Fibroblast of mammary gland (primary cell): Measurements from ENCODE around the gene UBE2G2.

Experiments
- DNase-seq: peaks from one replicate; pipeline ENCODE4 v3.0.0-alpha.2; 2010; ENCODE audit warnings: low read depth
- H3K4me3 ChIP-seq: 2 replicates; pipeline ENCODE4 v1.5.1; 2011; ENCODE audit warnings: low read depth, mild to moderate bottlenecking, low read length, moderate library complexity; ENCODE audit not compliant: control insufficient read depth
- TF ChIP-seq, protein P1 (sequence below): conservative IDR thresholded peaks from 2 replicates; pipeline ENCODE4 v1.5.1; 2011; ENCODE audit warnings: low read depth, low read length, inconsistent platforms; ENCODE audit not compliant: control insufficient read depth, insufficient read depth

The UBE2G2 gene

DNA sequence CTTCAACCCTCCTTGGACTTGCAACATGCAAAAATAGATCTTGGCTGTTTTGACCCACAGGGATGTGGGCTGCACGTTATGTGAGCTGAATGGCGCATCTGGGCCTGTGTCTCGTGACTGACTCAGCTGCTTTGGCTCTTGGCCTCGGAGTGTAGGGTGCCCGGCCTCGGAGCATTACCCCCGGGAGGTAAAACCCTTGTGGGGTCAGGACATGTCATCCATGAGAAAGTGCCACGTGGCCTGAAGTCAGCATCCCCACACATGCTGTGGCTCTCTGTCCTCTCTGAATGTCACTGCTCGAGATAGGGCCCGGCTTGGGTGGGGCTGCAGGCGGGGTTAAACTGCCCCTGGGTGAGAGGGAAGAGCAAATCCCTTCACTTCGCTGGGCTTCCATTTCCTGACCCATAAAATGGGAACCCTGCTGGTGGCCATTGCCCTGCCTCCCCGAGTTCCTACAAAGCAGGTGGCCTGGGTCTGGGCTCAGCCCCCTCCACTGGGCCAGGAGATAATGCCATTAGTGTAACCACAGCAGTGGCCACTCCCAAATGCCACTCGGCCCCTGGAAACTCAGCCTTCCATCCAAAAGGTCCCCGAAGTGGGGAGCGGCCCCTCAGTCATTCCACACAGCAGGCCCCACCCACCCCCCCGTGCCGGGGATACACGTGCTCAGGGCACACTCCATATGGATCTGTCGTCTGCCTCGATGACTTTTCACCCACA is 67.4 kb downstream of the UBE2G2 start:
- DNase-seq: no peak

DNA sequence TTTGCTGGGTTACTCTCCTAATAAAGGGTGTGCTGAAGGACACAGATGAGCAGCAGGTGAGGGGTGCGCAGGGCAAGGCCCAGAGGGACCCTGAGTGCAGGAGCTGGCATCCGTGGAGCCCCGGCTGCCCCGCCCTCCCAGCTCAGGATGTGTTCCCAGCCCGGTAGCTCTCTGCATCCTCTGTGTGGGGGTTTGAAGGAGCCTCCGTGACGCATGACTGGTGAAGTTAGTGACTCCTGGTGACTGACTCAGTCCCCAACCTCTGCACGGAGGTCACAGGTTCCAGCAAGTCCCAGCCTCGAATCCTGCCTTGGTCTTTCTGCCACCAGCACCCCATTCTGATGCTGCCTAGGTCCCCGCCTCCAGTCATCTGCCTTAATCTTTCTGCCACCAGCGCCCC is 68.7 kb downstream of the UBE2G2 start:
- DNase-seq: no peak
- TF ChIP-seq, protein P1, sequence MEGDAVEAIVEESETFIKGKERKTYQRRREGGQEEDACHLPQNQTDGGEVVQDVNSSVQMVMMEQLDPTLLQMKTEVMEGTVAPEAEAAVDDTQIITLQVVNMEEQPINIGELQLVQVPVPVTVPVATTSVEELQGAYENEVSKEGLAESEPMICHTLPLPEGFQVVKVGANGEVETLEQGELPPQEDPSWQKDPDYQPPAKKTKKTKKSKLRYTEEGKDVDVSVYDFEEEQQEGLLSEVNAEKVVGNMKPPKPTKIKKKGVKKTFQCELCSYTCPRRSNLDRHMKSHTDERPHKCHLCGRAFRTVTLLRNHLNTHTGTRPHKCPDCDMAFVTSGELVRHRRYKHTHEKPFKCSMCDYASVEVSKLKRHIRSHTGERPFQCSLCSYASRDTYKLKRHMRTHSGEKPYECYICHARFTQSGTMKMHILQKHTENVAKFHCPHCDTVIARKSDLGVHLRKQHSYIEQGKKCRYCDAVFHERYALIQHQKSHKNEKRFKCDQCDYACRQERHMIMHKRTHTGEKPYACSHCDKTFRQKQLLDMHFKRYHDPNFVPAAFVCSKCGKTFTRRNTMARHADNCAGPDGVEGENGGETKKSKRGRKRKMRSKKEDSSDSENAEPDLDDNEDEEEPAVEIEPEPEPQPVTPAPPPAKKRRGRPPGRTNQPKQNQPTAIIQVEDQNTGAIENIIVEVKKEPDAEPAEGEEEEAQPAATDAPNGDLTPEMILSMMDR: no peak
- H3K4me3 ChIP-seq: no peak overlapping the region

More for the DNA sequence above, 67.4 kb downstream of the UBE2G2 start:
- TF ChIP-seq, protein P1: no peak
- H3K4me3 ChIP-seq: no peak overlapping the region

GRCh38 chr21:44732263-44732662 is 69.4 kb downstream of the UBE2G2 start:
- DNase-seq: no peak
- H3K4me3 ChIP-seq: no peak overlapping the region
- TF ChIP-seq, protein P1: no peak

GRCh38 chr21:44730951-44731579 is 70.6 kb downstream of the UBE2G2 start:
- no peak for DNase-seq
- TF ChIP-seq, protein P1: no peak
- no peak overlapping the region for H3K4me3 ChIP-seq

DNA sequence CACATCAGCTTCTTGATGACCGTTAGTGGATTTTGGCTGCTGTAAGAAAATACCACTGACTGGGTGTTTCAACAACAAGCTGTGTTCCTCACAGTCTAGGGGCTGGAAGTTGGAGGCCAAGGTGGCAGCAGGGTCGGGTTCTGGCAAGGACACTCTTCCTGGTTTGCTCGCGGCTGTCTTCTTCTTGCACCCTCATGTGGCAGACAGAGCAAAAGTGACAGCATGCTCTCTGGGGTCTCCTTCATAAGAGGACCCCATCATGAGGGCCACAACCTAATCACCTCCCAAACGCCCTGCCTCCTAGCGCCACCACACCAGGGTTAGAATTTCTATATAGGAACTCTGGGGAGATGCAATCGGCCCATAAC is 71.6 kb downstream of the UBE2G2 start:
- no peak for DNase-seq
- TF ChIP-seq, protein P1: no peak
- H3K4me3 ChIP-seq: no peak overlapping the region

DNA sequence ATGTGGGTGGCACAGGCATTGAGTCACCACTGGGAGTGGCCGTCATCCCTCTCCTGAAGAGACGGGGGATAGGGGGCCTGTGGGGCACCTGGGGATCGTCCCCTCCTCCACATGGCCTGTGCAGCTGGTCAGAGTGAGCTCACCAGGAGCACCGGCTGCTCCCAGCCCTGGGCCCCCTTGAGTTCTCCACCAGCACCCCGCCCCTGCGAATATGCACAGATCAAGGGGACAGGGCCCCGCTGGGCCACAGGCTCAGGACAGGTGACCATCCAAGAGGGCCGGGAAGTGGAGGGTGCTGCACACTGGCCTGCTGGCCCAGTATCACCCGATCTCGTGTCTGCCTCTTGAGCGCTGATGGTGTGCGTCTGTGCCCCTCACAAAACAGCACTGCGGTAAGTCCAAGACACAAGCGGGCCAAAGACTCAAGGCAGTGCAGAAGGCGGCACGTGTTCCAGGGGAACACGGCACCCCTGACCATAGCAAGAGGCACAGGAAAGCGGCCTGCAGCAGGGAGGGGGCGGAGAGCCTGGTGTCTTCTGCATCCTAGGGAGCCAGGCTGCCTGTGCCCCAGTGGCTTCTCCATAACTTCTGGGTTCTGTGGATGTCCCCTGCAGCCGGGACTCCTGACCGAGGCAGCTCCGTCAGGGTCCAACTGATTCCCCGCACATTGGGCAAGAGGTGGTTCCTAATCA is 72.1 kb downstream of the UBE2G2 start:
- H3K4me3 ChIP-seq: no peak overlapping the region
- no peak for DNase-seq
- TF ChIP-seq, protein P1: no peak
